Cardiac muscle cell (in vitro differentiated cells and primary cell): ENCODE data around the gene AOC2. TPM values are rescaled to one million over a fixed set of nuclear protein-coding genes. Genes with fewer than 3 reads are reported as not detected.
"Not testable (repeated sequence)": the region's sequence is repeated elsewhere in the genome, so short reads cannot be mapped to it uniquely, and the experiment has no call there.

Experiments used
- DNase-seq, 2 donors: peaks; one replicate each; pipeline versions ENCODE4 v3.0.0 to v3.0.0-alpha.2; 2010 to 2017; ENCODE audit warnings: low read depth in 1 of 2, low spot score in 1 of 2
- H3K27ac ChIP-seq: fragments of 200-600 bp; sonication (generic); 2 replicates; pipeline ENCODE4 v1.5.1; 2016
- H3K27me3 ChIP-seq: fragments of 200-600 bp; sonication (generic); 2 replicates; pipeline ENCODE4 v1.6.0; 2016; ENCODE audit warnings: control low read depth
- H3K36me3 ChIP-seq: fragments of 200-600 bp; sonication (generic); 2 replicates; pipeline ENCODE4 v1.5.1; 2016; ENCODE audit warnings: control low read depth
- H3K4me1 ChIP-seq: fragments of 200-600 bp; sonication (generic); 2 replicates; pipeline ENCODE4 v1.8.1; 2017; ENCODE audit warnings: low read depth, mild to moderate bottlenecking, mixed run types
- H3K4me3 ChIP-seq: fragments of 200-600 bp; sonication (generic); 2 replicates; pipeline ENCODE4 v1.5.1; 2016; ENCODE audit warnings: mild to moderate bottlenecking
- H3K9me3 ChIP-seq: fragments of 200-600 bp; sonication (generic); 2 replicates; pipeline ENCODE4 v1.5.1; 2017; ENCODE audit warnings: low read depth, mild to moderate bottlenecking, control low read depth
- polyA plus RNA-seq: library from polyadenylated mRNA; unstranded; fragments of >200 nt; fragmentation: Nextera tagmentation; extraction: Ambion mirVana; gene quantifications from 2 replicates; pipeline ENCODE4 v1.2.1, GENCODE V29; 2016
- total RNA-seq: library from RNA; depleted of rRNA; stranded (reverse); fragments of >200 nt; gene quantifications from 2 replicates; pipeline ENCODE4 v1.2.3, GENCODE V29; 2016
- TF ChIP-seq, protein P1 (sequence below): IDR thresholded peaks from 2 replicates; pipeline ENCODE4 v1.5.1; 2012; ENCODE audit warnings: low read depth, mild to moderate bottlenecking, low read length

The AOC2 gene
- total and polyA plus RNA-seq, 2 experiments from 2014 or later: 2.4 to 5.6 TPM

DNA sequence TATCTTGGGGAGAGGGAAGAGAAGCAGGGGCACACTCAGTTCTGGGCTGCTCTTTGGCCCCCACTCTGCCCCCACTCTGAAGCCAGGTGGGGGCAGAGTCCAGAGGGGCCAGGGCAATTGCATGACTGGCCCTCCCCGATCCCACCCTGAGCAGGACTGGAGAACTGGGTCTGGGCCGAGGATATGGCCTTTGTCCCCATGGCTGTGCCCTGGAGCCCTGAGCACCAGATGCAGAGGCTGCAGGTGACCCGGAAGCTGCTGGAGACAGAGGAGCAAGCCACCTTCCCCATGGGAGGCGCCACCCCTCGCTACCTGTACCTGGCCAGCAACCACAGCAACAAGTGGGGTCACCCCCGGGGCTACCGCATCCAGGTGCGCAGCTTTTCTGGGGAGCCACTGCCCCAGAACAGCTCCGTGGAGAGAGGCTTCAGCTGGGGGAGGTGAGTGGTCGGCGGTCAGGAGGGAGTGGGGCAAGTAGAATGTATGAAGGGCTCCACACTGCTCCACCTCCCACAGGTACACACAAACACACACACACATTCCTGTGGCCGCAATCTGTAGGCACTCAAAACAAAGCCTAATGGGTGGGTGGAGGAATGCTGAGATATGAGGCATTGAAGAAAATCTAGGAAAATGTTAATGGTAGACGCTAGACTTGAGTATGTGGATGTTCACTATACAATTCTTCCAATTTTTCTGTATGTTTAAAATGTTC lies 28.0 kb downstream of the AOC2 start:
- DNase-seq: no peak
- H3K4me1 ChIP-seq: no peaks in the 10 kb centered on the region
- no peak overlapping the region for H3K4me3 ChIP-seq
- H3K27me3 ChIP-seq: no peaks in the 10 kb centered on the region
- TF ChIP-seq, protein P1, sequence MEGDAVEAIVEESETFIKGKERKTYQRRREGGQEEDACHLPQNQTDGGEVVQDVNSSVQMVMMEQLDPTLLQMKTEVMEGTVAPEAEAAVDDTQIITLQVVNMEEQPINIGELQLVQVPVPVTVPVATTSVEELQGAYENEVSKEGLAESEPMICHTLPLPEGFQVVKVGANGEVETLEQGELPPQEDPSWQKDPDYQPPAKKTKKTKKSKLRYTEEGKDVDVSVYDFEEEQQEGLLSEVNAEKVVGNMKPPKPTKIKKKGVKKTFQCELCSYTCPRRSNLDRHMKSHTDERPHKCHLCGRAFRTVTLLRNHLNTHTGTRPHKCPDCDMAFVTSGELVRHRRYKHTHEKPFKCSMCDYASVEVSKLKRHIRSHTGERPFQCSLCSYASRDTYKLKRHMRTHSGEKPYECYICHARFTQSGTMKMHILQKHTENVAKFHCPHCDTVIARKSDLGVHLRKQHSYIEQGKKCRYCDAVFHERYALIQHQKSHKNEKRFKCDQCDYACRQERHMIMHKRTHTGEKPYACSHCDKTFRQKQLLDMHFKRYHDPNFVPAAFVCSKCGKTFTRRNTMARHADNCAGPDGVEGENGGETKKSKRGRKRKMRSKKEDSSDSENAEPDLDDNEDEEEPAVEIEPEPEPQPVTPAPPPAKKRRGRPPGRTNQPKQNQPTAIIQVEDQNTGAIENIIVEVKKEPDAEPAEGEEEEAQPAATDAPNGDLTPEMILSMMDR: no peak
- H3K9me3 ChIP-seq: no peaks in the 10 kb centered on the region
- no peaks in the 10 kb centered on the region for H3K36me3 ChIP-seq
- no peak overlapping the region for H3K27ac ChIP-seq

DNA sequence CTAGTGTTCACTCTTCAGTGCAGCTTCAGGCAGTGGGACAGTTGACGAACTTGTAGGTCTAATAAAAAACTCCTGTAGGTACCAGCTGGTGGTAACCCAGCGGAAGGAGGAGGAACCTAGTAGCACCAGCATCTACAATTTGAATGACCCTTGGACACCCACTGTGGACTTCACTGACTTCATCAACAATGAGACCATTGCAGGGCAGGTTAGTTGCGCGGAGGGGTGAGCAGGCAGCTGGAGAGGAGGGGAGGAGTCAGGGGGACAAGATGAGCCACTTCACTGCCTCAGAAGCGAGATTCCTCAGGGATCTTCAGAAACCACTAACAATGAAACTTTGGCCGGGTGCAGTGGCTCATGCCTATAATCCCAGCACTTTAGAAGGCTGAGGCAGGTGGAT lies 28.9 kb downstream of the AOC2 start:
- Histone ChIP-seq H3K4me1 (no peaks in the 10 kb centered on the region), H3K9me3 (no peaks in the 10 kb centered on the region), H3K27me3 (no peaks in the 10 kb centered on the region), H3K27ac (no peak overlapping the region), H3K4me3 (no peak overlapping the region), H3K36me3 (no peaks in the 10 kb centered on the region)
- DNase-seq: no peak
- TF ChIP-seq, protein P1: no peak

DNA sequence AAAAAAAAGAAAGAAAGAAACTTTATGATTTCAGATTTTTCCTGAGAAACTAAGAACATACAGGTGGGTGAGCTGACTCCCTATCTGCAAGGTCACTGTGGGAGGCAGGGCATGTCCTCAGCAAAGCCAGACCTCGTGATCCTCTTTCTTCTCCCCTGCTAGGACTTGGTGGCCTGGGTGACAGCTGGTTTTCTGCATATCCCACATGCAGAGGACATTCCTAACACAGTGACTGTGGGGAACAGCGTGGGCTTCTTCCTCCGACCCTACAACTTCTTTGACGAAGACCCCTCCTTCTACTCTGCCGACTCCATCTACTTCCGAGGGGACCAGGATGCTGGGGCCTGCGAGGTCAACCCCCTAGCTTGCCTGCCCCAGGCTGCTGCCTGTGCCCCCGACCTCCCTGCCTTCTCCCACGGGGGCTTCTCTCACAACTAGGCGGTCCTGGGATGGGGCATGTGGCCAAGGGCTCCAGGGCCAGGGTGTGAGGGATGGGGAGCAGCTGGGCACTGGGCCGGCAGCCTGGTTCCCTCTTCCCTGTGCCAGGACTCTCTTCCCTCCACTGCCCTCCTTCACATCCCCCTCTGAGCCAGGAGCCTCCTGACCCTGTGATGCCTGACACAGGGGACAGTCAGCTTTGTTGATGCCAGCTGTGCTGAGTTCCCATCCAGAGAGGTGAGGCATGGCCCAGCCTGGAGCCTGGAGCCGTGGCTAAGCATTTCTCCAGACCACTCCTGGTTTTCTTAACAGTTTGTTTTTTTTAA lies 29.7 kb downstream of the AOC2 start:
- H3K27ac ChIP-seq, H3K4me3 ChIP-seq, H3K4me1 ChIP-seq, DNase-seq, H3K36me3 ChIP-seq, H3K27me3 ChIP-seq, H3K9me3 ChIP-seq: not testable (repeated sequence)

DNA sequence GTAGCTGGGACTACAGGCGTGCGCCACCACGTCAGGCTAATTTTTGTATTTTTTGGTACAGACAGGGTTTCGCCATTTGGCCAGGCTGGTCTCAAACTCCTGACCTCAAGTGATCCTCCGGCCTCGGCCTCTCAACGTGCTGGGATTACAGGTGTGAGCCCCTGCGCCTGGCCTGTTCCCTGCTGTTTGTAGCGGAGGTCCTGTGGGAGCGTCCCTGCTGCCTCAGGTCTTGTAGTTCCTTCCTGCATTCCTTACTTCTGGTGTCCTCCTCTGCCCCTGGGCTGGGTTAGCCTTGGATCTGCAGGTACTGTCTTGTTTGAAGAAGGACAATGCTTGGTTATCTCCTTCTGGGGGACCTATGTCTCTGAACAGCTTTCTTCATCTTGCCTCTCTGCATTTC lies 32.7 kb downstream of the AOC2 start:
- Histone ChIP-seq H3K4me1 (no peaks in the 10 kb centered on the region), H3K9me3 (no peaks in the 10 kb centered on the region), H3K27me3 (no peaks in the 10 kb centered on the region), H3K27ac (no peak overlapping the region), H3K4me3 (no peak overlapping the region), H3K36me3 (no peaks in the 10 kb centered on the region)
- TF ChIP-seq, protein P1: no peak
- DNase-seq: no peak

DNA sequence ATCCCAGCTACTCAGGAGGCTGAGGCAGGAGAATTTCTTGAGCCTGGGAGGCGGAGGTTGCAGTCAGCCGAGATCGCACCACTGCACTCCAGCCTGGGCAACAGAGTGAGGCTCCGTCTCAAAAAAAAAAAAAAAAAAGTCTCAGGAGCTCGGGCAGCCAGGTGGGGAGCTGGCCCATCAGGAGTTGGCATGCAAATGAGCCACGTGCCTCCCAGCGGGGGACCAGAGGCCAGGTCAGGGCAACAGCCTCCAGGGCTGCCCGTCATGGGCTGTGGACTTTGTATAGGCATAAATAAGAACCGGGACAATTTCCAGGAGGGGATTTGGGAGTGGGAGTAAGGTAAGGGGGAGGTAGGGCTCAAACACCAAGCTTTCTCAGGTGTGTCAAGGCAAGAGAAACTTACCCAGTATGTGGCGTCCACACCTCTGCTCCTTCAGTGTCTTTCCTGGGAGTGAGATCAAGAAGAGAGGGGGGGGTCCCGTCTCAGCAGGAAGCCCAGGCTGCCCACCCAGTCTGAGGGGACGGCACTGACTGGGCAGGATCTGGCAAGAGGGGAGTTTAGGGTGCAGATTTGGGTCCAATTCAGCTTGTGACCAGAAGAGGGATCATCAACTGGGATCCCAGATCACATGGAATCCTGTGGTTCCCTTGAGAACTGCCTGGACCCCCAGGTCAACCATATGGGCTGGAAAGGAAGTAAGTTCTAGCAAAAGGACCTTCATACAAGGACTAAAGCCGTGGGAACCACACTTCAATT lies 33.9 kb downstream of the AOC2 start:
- no peaks in the 10 kb centered on the region for H3K27me3 ChIP-seq
- no peak overlapping the region for H3K4me3 ChIP-seq
- no peaks in the 10 kb centered on the region for H3K9me3 ChIP-seq
- TF ChIP-seq, protein P1: peak; percentile 6
- no peaks in the 10 kb centered on the region for H3K36me3 ChIP-seq
- no peak for DNase-seq
- no peaks in the 10 kb centered on the region for H3K4me1 ChIP-seq
- H3K27ac ChIP-seq: no peak overlapping the region
